K562 (cell line): ENCODE measurements around the gene NME4. TPM values are rescaled to one million over a fixed set of nuclear protein-coding genes. Genes with fewer than 3 reads are reported as not detected.

Source experiments
- ATAC-seq: fragments of 200-7000 bp; cut with Tn5 transposase; 3 replicates; pipeline ENCODE4 v1.9.1; 2020; ENCODE audit warnings: moderate library complexity
- BruUV-seq: library from RNA; stranded (reverse); fragments of 400-500 nt; replicated peaks from 2 replicates; lab custom pipeline; 2021; lab: Mats Ljungman, UMichigan
- CTCF ChIA-PET: fragments of 300-600 bp; formaldehyde crosslinking; extraction: SDS; loops from one replicate; lab custom pipeline; 2021; ENCODE audit warnings: low intra/inter-chr PET ratio; lab: Yijun Ruan, JAX
- POLR2A ChIA-PET: fragments of 300-600, 350-650 bp; sonication (Branson Sonifier 250); formaldehyde crosslinking; extraction: SDS; loops from one replicate; lab custom pipeline; 2021; ENCODE audit warnings: antibody characterized with exemption, inconsistent platforms; lab: Yijun Ruan, JAX
- DNase-seq, 4 experiments: peaks; one replicate each; pipeline versions ENCODE4 v3.0.0 to v3.0.0-alpha.2; 2011 to 2018; ENCODE audit warnings: low spot score in 3 of 4, mixed read lengths in 3 of 4; ENCODE audit errors: extremely low read depth in 1 of 4
- FAIRE-seq: peaks from 2 replicates; lab custom pipeline; 2011; peaks lifted over from hg19 to GRCh38; lab: Jason Lieb, UNC
- H2AFZ ChIP-seq: 2 replicates; pipeline ENCODE4 v1.6.0; 2011; ENCODE audit warnings: low read depth, low read length, control low read depth, inconsistent platforms
- H3K27ac ChIP-seq: fragments of 200-600 bp; 3 replicates; pipeline ENCODE4 v1.8.0; 2011; ENCODE audit warnings: low read depth, mild to moderate bottlenecking, control low read depth, inconsistent platforms, low read length, moderate library complexity, mixed read lengths; ENCODE audit errors: extremely low read depth
- H3K27me3 ChIP-seq, 2 experiments: fragments of 300-600 bp in 1 of 2; 2 replicates in 1 of 2; 3 replicates in 1 of 2; pipeline versions ENCODE4 v1.6.0 to v1.8.0; 2011; ENCODE audit warnings: inconsistent platforms in 2 of 2, low read length in 2 of 2, mild to moderate bottlenecking in 1 of 2, mixed read lengths in 1 of 2, moderate library complexity in 1 of 2; ENCODE audit not compliant: control insufficient read depth in 2 of 2, insufficient read depth in 2 of 2
- H3K36me3 ChIP-seq: fragments of 300-600 bp; 3 replicates; pipeline ENCODE4 v1.8.0; 2011; ENCODE audit warnings: mild to moderate bottlenecking, low read length, inconsistent platforms; ENCODE audit not compliant: control insufficient read depth, insufficient read depth
- H3K4me1 ChIP-seq, 2 experiments: fragments of 200-600 bp in 1 of 2; replicated peaks in 1 of 2; 2 replicates in 1 of 2; 3 replicates in 1 of 2; pipeline versions ENCODE4 v1.5.1 to v1.8.0; 2011; ENCODE audit warnings: inconsistent platforms in 2 of 2, low read length in 2 of 2, mild to moderate bottlenecking in 1 of 2, mixed read lengths in 1 of 2, moderate library complexity in 1 of 2; ENCODE audit not compliant: control insufficient read depth in 2 of 2, insufficient read depth in 2 of 2
- H3K4me2 ChIP-seq: 2 replicates; pipeline ENCODE4 v1.6.1; 2011; ENCODE audit warnings: low read length, control low read depth, inconsistent platforms, mixed read lengths; ENCODE audit not compliant: insufficient read depth
- H3K4me3 ChIP-seq: fragments of 200-600 bp; sonication (generic), shearing (Covaris generic); 2 replicates; pipeline ENCODE4 v1.5.1; 2016; ENCODE audit warnings: control low read depth, inconsistent platforms
- H3K79me2 ChIP-seq: fragments of 200-600 bp; 3 replicates; pipeline ENCODE4 v1.8.0; 2011; ENCODE audit warnings: low read length, inconsistent platforms; ENCODE audit not compliant: control insufficient read depth, insufficient read depth
- H3K9ac ChIP-seq, 2 experiments: 2 replicates each; pipeline versions ENCODE4 v1.6.0 to v1.6.1; 2011; ENCODE audit warnings: low read depth in 2 of 2, low read length in 2 of 2, control low read depth in 1 of 2, inconsistent platforms in 1 of 2, mild to moderate bottlenecking in 1 of 2, mixed read lengths in 1 of 2; ENCODE audit not compliant: insufficient read depth in 1 of 2
- H3K9me1 ChIP-seq: one replicate; pipeline ENCODE4 v1.6.0; 2011; ENCODE audit warnings: inconsistent platforms, mild to moderate bottlenecking, low read length, moderate library complexity; ENCODE audit not compliant: control insufficient read depth, insufficient read depth
- H3K9me3 ChIP-seq: replicated peaks from 2 replicates; pipeline ENCODE4 v1.5.1; 2011; ENCODE audit warnings: low read depth, low read length, inconsistent platforms; ENCODE audit not compliant: control insufficient read depth, insufficient read depth
- H4K20me1 ChIP-seq: replicated peaks from 2 replicates; pipeline ENCODE4 v1.6.1; 2011; ENCODE audit warnings: low read length, inconsistent platforms, mixed read lengths; ENCODE audit not compliant: control insufficient read depth, insufficient read depth
- AFF4 ChIP-seq: sonication (generic); formaldehyde crosslinking; IDR thresholded peaks from 2 replicates; pipeline ENCODE4 v1.8.0; 2023; ENCODE audit warnings: mild to moderate bottlenecking, missing genetic modification reagents
- ASH1L ChIP-seq: fragments of 450-650 bp; IDR thresholded peaks from 2 replicates; pipeline ENCODE4 v1.6.1; 2018; ENCODE audit warnings: borderline replicate concordance, mild to moderate bottlenecking, low read depth; ENCODE audit not compliant: partially characterized antibody
- CXXC5 ChIP-seq: fragments of 250-450 bp; sonication (Bioruptor Pico); IDR thresholded peaks from 2 replicates; pipeline ENCODE4 v1.8.0; 2022; ENCODE audit warnings: inconsistent platforms, mild to moderate bottlenecking, moderate library complexity
- NCOA1 ChIP-seq: fragments of 450-650 bp; IDR thresholded peaks from 2 replicates; pipeline ENCODE4 v1.6.1; 2016; ENCODE audit warnings: low read depth
- RBFOX2 ChIP-seq: fragments of 200-400 bp; formaldehyde crosslinking; IDR thresholded peaks from 2 replicates; pipeline ENCODE4 v1.6.1; 2017; ENCODE audit warnings: low read depth, mild to moderate bottlenecking, low read length, moderate library complexity
- YY1 ChIP-seq, 3 experiments: IDR thresholded peaks; 2 replicates each; pipeline ENCODE4 v1.6.1; 2011; ENCODE audit warnings: low read length in 2 of 3, mild to moderate bottlenecking in 2 of 3, moderate library complexity in 2 of 3, borderline replicate concordance in 1 of 3, control low read depth in 1 of 3, low read depth in 1 of 3; ENCODE audit not compliant: insufficient read depth in 3 of 3, insufficient replicate concordance in 2 of 3, control insufficient read depth in 1 of 3, insufficient read length in 1 of 3; ENCODE audit errors: extremely low read depth in 1 of 3
- WGBS: fragments of 100-300 bp; shearing (Covaris generic); methylation state at CpG from one replicate; pipeline ENCODE4 v1.1.6; 2016; ENCODE audit warnings: low coverage, mixed read lengths; ENCODE audit not compliant: insufficient coverage; ENCODE audit errors: missing lambda C conversion rate; 5-methylcytosine and 5-hydroxymethylcytosine counted together
- in situ Hi-C: fragments of 300-500 bp; cut with MboI; formaldehyde crosslinking; loops from 4 replicates; pipeline ENCODE4 v1.15.0; 2018; ENCODE audit warnings: inconsistent platforms, mixed read lengths
- intact Hi-C: fragments of 100-400 bp; cut with micrococcal nuclease; formaldehyde crosslinking; loops from 2 replicates; pipeline ENCODE4 v1.14.2; 2022
- polyA plus RNA-seq, 8 experiments: library from polyadenylated mRNA; depleted of rRNA in 4 of 8; stranded (reverse) in 5 of 8; unstranded in 3 of 8; fragments of >200 nt; fragmentation: Nextera tagmentation in 2 of 8; fragmentation: Illumina TruSeq in 1 of 8; extraction: Ambion mirVana in 2 of 8; extraction: Trizol in 1 of 8; gene quantifications; 2 replicates each; pipeline versions ENCODE4 v1.2.1 to v1.2.3, GENCODE V29; 2011 to 2014; ENCODE audit warnings: inconsistent platforms in 1 of 8, missing spikeins in 1 of 8
- total RNA-seq, 7 experiments: library from RNA; depleted of rRNA in 6 of 7; stranded (reverse); fragments of >200 nt in 6 of 7; fragmentation: Illumina TruSeq in 2 of 7; extraction: Trizol in 2 of 7; gene quantifications; 2 replicates each; pipeline versions ENCODE4 v1.2.1 to v1.2.3, GENCODE V29; 2011 to 2021; ENCODE audit warnings: low replicate concordance in 1 of 7
- TF ChIP-seq, protein P1 (sequence below): sonication (generic); formaldehyde crosslinking; IDR thresholded peaks from 2 replicates; pipeline ENCODE4 v1.8.1; 2023; ENCODE audit warnings: mild to moderate bottlenecking, missing genetic modification reagents

Gene NME4
- total and polyA plus RNA-seq, 9 of the 15 experiments (the other 6 are each of a cell fraction or from before 2014, with no cell fraction given), result 15.4 to 264 (median 139) TPM

- TF ChIP-seq AFF4 (CRISPR knock-in tag) (no peak), CXXC5 (CRISPR knock-in tag) (peak; percentile 75), NCOA1 (peak; percentile 15; the same call in 1 of the 2 replicates)
Measured at GRCh38 chr16:405548-406506, 8.8 kb downstream of the NME4 start (continued).

DNA sequence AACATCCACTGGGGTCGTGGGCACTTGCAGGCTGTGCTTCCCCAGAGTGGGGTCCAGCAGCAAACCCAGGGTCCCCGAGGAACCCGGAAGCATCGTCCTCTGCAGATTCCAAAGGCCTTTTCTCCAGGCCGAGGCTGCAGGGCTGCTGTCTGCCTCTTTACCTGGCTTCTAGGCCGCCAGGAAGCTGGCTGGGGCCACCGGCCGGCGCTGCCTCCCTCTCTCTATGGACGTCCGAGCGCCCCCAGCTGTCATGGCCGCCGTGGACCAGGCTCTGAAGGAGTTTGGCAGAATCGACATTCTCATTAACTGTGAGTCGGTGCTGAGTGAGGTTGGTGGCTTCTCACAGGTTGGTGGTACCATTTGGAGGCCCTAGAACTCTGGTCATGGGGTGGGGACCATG lies 10.3 kb downstream of the NME4 start:
- Histone ChIP-seq H3K4me3 (no peak overlapping the region), H2AFZ (no peak overlapping the region), H3K27ac (no peak overlapping the region), H3K27me3 (no peaks in the 10 kb centered on the region)
- TF ChIP-seq ASH1L (no peak), YY1 (IDR thresholded peaks at IDR 0.05; ENCODE audit: borderline replicate concordance in 1 of 3, control insufficient read depth in 1 of 3, extremely low read depth in 1 of 3, insufficient read depth in 3 of 3, insufficient read length in 1 of 3, insufficient replicate concordance in 2 of 3, low read depth in 1 of 3, low read length in 2 of 3) (peak in 1 of 3 experiments; percentile 65), RBFOX2 (0 out of 2 replicates have a peak, but pooled peaks have one; percentile 5)
- TF ChIP-seq, protein P1, sequence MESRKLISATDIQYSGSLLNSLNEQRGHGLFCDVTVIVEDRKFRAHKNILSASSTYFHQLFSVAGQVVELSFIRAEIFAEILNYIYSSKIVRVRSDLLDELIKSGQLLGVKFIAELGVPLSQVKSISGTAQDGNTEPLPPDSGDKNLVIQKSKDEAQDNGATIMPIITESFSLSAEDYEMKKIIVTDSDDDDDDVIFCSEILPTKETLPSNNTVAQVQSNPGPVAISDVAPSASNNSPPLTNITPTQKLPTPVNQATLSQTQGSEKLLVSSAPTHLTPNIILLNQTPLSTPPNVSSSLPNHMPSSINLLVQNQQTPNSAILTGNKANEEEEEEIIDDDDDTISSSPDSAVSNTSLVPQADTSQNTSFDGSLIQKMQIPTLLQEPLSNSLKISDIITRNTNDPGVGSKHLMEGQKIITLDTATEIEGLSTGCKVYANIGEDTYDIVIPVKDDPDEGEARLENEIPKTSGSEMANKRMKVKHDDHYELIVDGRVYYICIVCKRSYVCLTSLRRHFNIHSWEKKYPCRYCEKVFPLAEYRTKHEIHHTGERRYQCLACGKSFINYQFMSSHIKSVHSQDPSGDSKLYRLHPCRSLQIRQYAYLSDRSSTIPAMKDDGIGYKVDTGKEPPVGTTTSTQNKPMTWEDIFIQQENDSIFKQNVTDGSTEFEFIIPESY (CRISPR knock-in tag), result peak; percentile 79
- TF ChIP-seq, all 486 proteins: peak for 3
- BruUV-seq, result no TSS peak
- Histone ChIP-seq H3K4me2 (no peak overlapping the region), H3K9me3 (no peaks in the 10 kb centered on the region), H3K4me1 (peaks cover 15 to 51% of the 10 kb centered on the region in 2 experiments), H3K9ac (peak overlapping the region in 1 of 2 experiments; percentile 55; a peak in 2 of 4 replicates), H4K20me1 (no peaks in the 10 kb centered on the region), H3K36me3 (peaks cover 8% of the 10 kb centered on the region; the same call in 1 of the 3 replicates), H3K79me2 (peaks cover 9% of the 10 kb centered on the region; the same call in 2 of the 3 replicates), H3K9me1 (no peaks in the 10 kb centered on the region)
- in situ Hi-C loops, result no loop called here
- intact Hi-C loops, result no loop called here
- 79% methylated on average over 15 of the region's 16 CpGs for WGBS
- ATAC-seq, result no peak
- ChIA-PET CTCF (no interaction called here), POLR2A (interaction anchor here (0.6 to 1.3 kb wide), 2 partner anchors 14 to 57 kb away, joined by 3 read pairs; no protein-coding TSS in a partner anchor)
- DNase-seq, result peak in 1 of 4 experiments; percentile 3
- no peak for FAIRE-seq
